ENCODE data around the gene GPR142. TPM values are rescaled to one million over a fixed set of nuclear protein-coding genes. Genes with fewer than 3 reads are reported as not detected.

GPR142 gene
- total and polyA plus RNA-seq, 10 of the 15 experiments (the other 5 are each of a cell fraction or from before 2014, with no cell fraction given) = not detected

- TF ChIP-seq TARDBP (IDR thresholded peaks at IDR 0.05; ENCODE audit: borderline replicate concordance) (no peak), BRCA1 (IDR thresholded peaks at IDR 0.05; ENCODE audit: low read depth, low read length) (no peak), ZBTB33 (IDR thresholded peaks at IDR 0.05) (no peak), TCF12 (IDR thresholded peaks at IDR 0.05; ENCODE audit: low read depth, low read length) (peak; percentile 71; the same call in 1 of the 2 replicates), SUPT20H (IDR thresholded peaks at IDR 0.05; ENCODE audit: borderline replicate concordance, control insufficient read depth, low read depth, low read length) (no peak)
- peaks cover 3% of the 10 kb centered on the region; the same call in 1 of the 2 replicates for H3K4me1 ChIP-seq (ENCODE audit: control insufficient read depth, insufficient read depth, low read length)
- H3K4me3 ChIP-seq = no peak overlapping the region
- no peak overlapping the region for H2AFZ ChIP-seq (ENCODE audit: control insufficient read depth, low read depth, low read length)
- H3K9ac ChIP-seq (ENCODE audit: control insufficient read depth, insufficient read depth, low read length) = no peak overlapping the region
- intact Hi-C loops (cut with micrococcal nuclease; ENCODE audit: unreplicated experiment) = no loop called here
- H3K36me3 ChIP-seq (ENCODE audit: control insufficient read depth in 2 of 2, insufficient read depth in 2 of 2, low read length in 1 of 2) = no peaks in the 10 kb centered on the region
- ChIA-PET CTCF (no interaction called here), RAD21 (ENCODE audit: unreplicated experiment) (no interaction called here), SMC1A (ENCODE audit: uncharacterized antibody, unreplicated experiment) (interaction anchor here (1.0 kb wide), 1 partner anchor 24 kb away, joined by 3 read pairs; no protein-coding TSS in a partner anchor), POLR2A (no interaction called here)
- no peak overlapping the region for H3K27ac ChIP-seq (ENCODE audit: control insufficient read depth, insufficient read depth)
- in situ Hi-C loops (cut with MboI) = no loop called here
- H3K27me3 ChIP-seq (replicated peaks in 1 of 2; ENCODE audit: control insufficient read depth in 2 of 2, insufficient read depth in 2 of 2, low read length in 1 of 2) = no peaks in the 10 kb centered on the region
- H4K20me1 ChIP-seq (ENCODE audit: control insufficient read depth, insufficient read depth) = no peaks in the 10 kb centered on the region
- no peak for DNase-seq (ENCODE audit: low read depth, low spot score)
- H3K9me3 ChIP-seq (replicated peaks; ENCODE audit: control insufficient read depth, insufficient read depth, low read length) = no peaks in the 10 kb centered on the region
- ATAC-seq = peak; percentile 20; the same call in 1 of the 3 replicates
- H3K4me2 ChIP-seq (ENCODE audit: control insufficient read depth, insufficient read depth) = no peak overlapping the region
- H3K79me2 ChIP-seq (ENCODE audit: control insufficient read depth, insufficient read depth, low read length) = no peaks in the 10 kb centered on the region
- BruUV-seq (replicated peaks) = no TSS peak
- FAIRE-seq = no peak
- 23% methylated on average over 11 of the region's 11 CpGs for WGBS (ENCODE audit: insufficient coverage, insufficient replicate concordance, low lambda C conversion rate, missing lambda C conversion rate)
Observed at GRCh38 chr17:74332763-74333283, 34.5 kb upstream of the GPR142 start.

All from GM12878 (cell line).